Cardiac muscle cell (in vitro differentiated cells and primary cell): Measurements from ENCODE around the gene CFAP77. TPM values are rescaled to one million over a fixed set of nuclear protein-coding genes. Genes with fewer than 3 reads are reported as not detected.
"Not testable (repeated sequence)": the region's sequence is repeated elsewhere in the genome, so short reads cannot be mapped to it uniquely, and the experiment has no call there.

Experiments
- DNase-seq, 2 donors: peaks; one replicate each; pipeline versions ENCODE4 v3.0.0 to v3.0.0-alpha.2; 2010 to 2017; ENCODE audit warnings: low read depth in 1 of 2, low spot score in 1 of 2
- H3K27ac ChIP-seq: fragments of 200-600 bp; sonication (generic); 2 replicates; pipeline ENCODE4 v1.5.1; 2016
- H3K27me3 ChIP-seq: fragments of 200-600 bp; sonication (generic); 2 replicates; pipeline ENCODE4 v1.6.0; 2016; ENCODE audit warnings: control low read depth
- H3K36me3 ChIP-seq: fragments of 200-600 bp; sonication (generic); 2 replicates; pipeline ENCODE4 v1.5.1; 2016; ENCODE audit warnings: control low read depth
- H3K4me1 ChIP-seq: fragments of 200-600 bp; sonication (generic); 2 replicates; pipeline ENCODE4 v1.8.1; 2017; ENCODE audit warnings: low read depth, mild to moderate bottlenecking, mixed run types
- H3K4me3 ChIP-seq: fragments of 200-600 bp; sonication (generic); 2 replicates; pipeline ENCODE4 v1.5.1; 2016; ENCODE audit warnings: mild to moderate bottlenecking
- H3K9me3 ChIP-seq: fragments of 200-600 bp; sonication (generic); 2 replicates; pipeline ENCODE4 v1.5.1; 2017; ENCODE audit warnings: low read depth, mild to moderate bottlenecking, control low read depth
- CTCF ChIP-seq: IDR thresholded peaks from 2 replicates; pipeline ENCODE4 v1.5.1; 2012; ENCODE audit warnings: low read depth, mild to moderate bottlenecking, low read length
- polyA plus RNA-seq: library from polyadenylated mRNA; unstranded; fragments of >200 nt; fragmentation: Nextera tagmentation; extraction: Ambion mirVana; gene quantifications from 2 replicates; pipeline ENCODE4 v1.2.1, GENCODE V29; 2016
- total RNA-seq: library from RNA; depleted of rRNA; stranded (reverse); fragments of >200 nt; gene quantifications from 2 replicates; pipeline ENCODE4 v1.2.3, GENCODE V29; 2016

The CFAP77 gene
- total and polyA plus RNA-seq, 2 experiments from 2014 or later: 0.46 to 1.5 TPM

- no peaks in the 10 kb centered on the region for H3K9me3 ChIP-seq
- no peaks in the 10 kb centered on the region for H3K36me3 ChIP-seq
- H3K4me3 ChIP-seq: no peak overlapping the region
- TF ChIP-seq CTCF: no peak
- no peak for DNase-seq
- H3K27ac ChIP-seq: no peak overlapping the region
- H3K27me3 ChIP-seq: no peaks in the 10 kb centered on the region
- peaks cover 26% of the 10 kb centered on the region for H3K4me1 ChIP-seq
Measured at GRCh38 chr9:132559711-132560110, 149.7 kb downstream of the CFAP77 start.

- H3K4me1 ChIP-seq: peaks cover 26% of the 10 kb centered on the region
- TF ChIP-seq CTCF: no peak
- peak overlapping the region; percentile 5 for H3K27ac ChIP-seq
- H3K4me3 ChIP-seq: no peak overlapping the region
- H3K27me3 ChIP-seq: no peaks in the 10 kb centered on the region
- H3K9me3 ChIP-seq: no peaks in the 10 kb centered on the region
- peak in 1 of 2 donors; percentile 45 for DNase-seq
- no peaks in the 10 kb centered on the region for H3K36me3 ChIP-seq
Measured at GRCh38 chr9:132560616-132561202, 150.7 kb downstream of the CFAP77 start.

GRCh38 chr9:132562306-132562573, 152.2 kb downstream of the CFAP77 start:
- Histone ChIP-seq H3K4me3 (no peak overlapping the region), H3K27ac (no peak overlapping the region), H3K9me3 (no peaks in the 10 kb centered on the region), H3K4me1 (peaks cover 26% of the 10 kb centered on the region), H3K27me3 (no peaks in the 10 kb centered on the region), H3K36me3 (no peaks in the 10 kb centered on the region)
- no peak for DNase-seq
- TF ChIP-seq CTCF: no peak

- Histone ChIP-seq H3K27me3 (no peaks in the 10 kb centered on the region), H3K36me3 (no peaks in the 10 kb centered on the region), H3K4me3 (no peak overlapping the region), H3K27ac (no peak overlapping the region), H3K4me1 (peaks cover 26% of the 10 kb centered on the region), H3K9me3 (no peaks in the 10 kb centered on the region)
- no peak for DNase-seq
- no peak for TF ChIP-seq CTCF
Measured at GRCh38 chr9:132564526-132564925, 154.5 kb downstream of the CFAP77 start.

- not testable (repeated sequence) for DNase-seq, H3K27me3 ChIP-seq, H3K9me3 ChIP-seq, H3K36me3 ChIP-seq, H3K4me1 ChIP-seq, H3K4me3 ChIP-seq, H3K27ac ChIP-seq
Measured at GRCh38 chr9:132568787-132569186, 158.8 kb downstream of the CFAP77 start.

GRCh38 chr9:132571806-132572600, 162.0 kb downstream of the CFAP77 start:
- Histone ChIP-seq H3K4me1 (peaks cover 8% of the 10 kb centered on the region), H3K27ac (no peak overlapping the region), H3K36me3 (no peaks in the 10 kb centered on the region), H3K27me3 (peaks cover 19% of the 10 kb centered on the region), H3K9me3 (no peaks in the 10 kb centered on the region), H3K4me3 (no peak overlapping the region)
- no peak for TF ChIP-seq CTCF
- no peak for DNase-seq
